ENCODE results near the gene SLC25A13.

- no peak for TF ChIP-seq POLR2AphosphoS5 (IDR thresholded peaks at IDR 0.05; ENCODE audit: low read depth)
- no peak for TF ChIP-seq REST (IDR thresholded peaks at IDR 0.05; ENCODE audit: insufficient replicate concordance, low read depth)
- TF ChIP-seq CTCF (IDR thresholded peaks at IDR 0.05; ENCODE audit: insufficient read depth, low read length) = no peak
- no peak for TF ChIP-seq GABPA (IDR thresholded peaks at IDR 0.05; ENCODE audit: low read depth)
- no peak for TF ChIP-seq SPI1 (IDR thresholded peaks at IDR 0.05; ENCODE audit: borderline replicate concordance, low read depth)
Observed at GRCh38 chr7:96346293-96346953, 24.5 kb upstream of the SLC25A13 start.

All from HL-60 (cell line).